H9 (cell line): Measurements from ENCODE around the gene URB1. TPM values are rescaled to one million over a fixed set of nuclear protein-coding genes. Genes with fewer than 3 reads are reported as not detected.

Experiments
- DNase-seq: peaks from one replicate; pipeline ENCODE4 v3.0.0-alpha.2; 2017
- H2AFZ ChIP-seq: one replicate; pipeline ENCODE4 v1.6.1; 2013; ENCODE audit warnings: mild to moderate bottlenecking, low read length, control low read depth, moderate library complexity
- H2AK5ac ChIP-seq: 2 replicates; pipeline ENCODE4 v1.6.1; 2013; ENCODE audit warnings: low read length, control low read depth, mixed read lengths; ENCODE audit not compliant: insufficient read length
- H2BK120ac ChIP-seq: one replicate; pipeline ENCODE4 v1.6.1; 2013; ENCODE audit warnings: low read depth, mild to moderate bottlenecking, low read length, control low read depth, inconsistent platforms; ENCODE audit not compliant: poor library complexity, severe bottlenecking
- H2BK12ac ChIP-seq: 2 replicates; pipeline ENCODE4 v1.6.1; 2013; ENCODE audit warnings: low read length, control low read depth, mixed read lengths, low read depth; ENCODE audit not compliant: insufficient read length
- H2BK15ac ChIP-seq: 2 replicates; pipeline ENCODE4 v1.6.1; 2013; ENCODE audit warnings: low read depth, low read length, control low read depth
- H2BK20ac ChIP-seq: one replicate; pipeline ENCODE4 v1.6.1; 2013; ENCODE audit warnings: low read depth, mild to moderate bottlenecking, low read length, control low read depth, inconsistent platforms; ENCODE audit not compliant: poor library complexity, severe bottlenecking
- H2BK5ac ChIP-seq: 2 replicates; pipeline ENCODE4 v1.6.1; 2013; ENCODE audit warnings: low read length, control low read depth, mixed read lengths; ENCODE audit not compliant: insufficient read length
- H3K14ac ChIP-seq: 2 replicates; pipeline ENCODE4 v1.6.1; 2013; ENCODE audit warnings: low read length, control low read depth; ENCODE audit not compliant: insufficient read depth
- H3K18ac ChIP-seq: 2 replicates; pipeline ENCODE4 v1.6.1; 2013; ENCODE audit warnings: low read depth, mild to moderate bottlenecking, mixed read lengths, low read length, control low read depth; ENCODE audit not compliant: insufficient read length
- H3K23ac ChIP-seq: 2 replicates; pipeline ENCODE4 v1.6.1; 2013; ENCODE audit warnings: low read length, control low read depth, mixed read lengths, low read depth; ENCODE audit not compliant: insufficient read length
- H3K23me2 ChIP-seq: 2 replicates; pipeline ENCODE4 v1.6.1; 2013; ENCODE audit warnings: low read depth, mild to moderate bottlenecking, mixed read lengths, low read length, control low read depth; ENCODE audit not compliant: insufficient read length, poor library complexity, severe bottlenecking
- H3K27ac ChIP-seq: 2 replicates; pipeline ENCODE4 v1.5.1; 2013; ENCODE audit warnings: low read length, control low read depth, mixed read lengths, low read depth; ENCODE audit not compliant: insufficient read length
- H3K27me3 ChIP-seq: 2 replicates; pipeline ENCODE4 v1.6.1; 2013; ENCODE audit warnings: low read length, control low read depth, inconsistent platforms; ENCODE audit not compliant: insufficient read depth
- H3K4ac ChIP-seq: 2 replicates; pipeline ENCODE4 v1.6.1; 2013; ENCODE audit warnings: low read depth, mild to moderate bottlenecking, control low read depth, inconsistent platforms, low read length, moderate library complexity
- H3K4me1 ChIP-seq: 2 replicates; pipeline ENCODE4 v1.6.1; 2013; ENCODE audit warnings: low read length, control low read depth, inconsistent platforms; ENCODE audit not compliant: insufficient read depth
- H3K4me2 ChIP-seq: 2 replicates; pipeline ENCODE4 v1.6.1; 2013; ENCODE audit warnings: low read length, control low read depth, mixed read lengths; ENCODE audit not compliant: insufficient read length, insufficient read depth
- H3K56ac ChIP-seq: 2 replicates; pipeline ENCODE4 v1.6.1; 2013; ENCODE audit warnings: low read depth, mild to moderate bottlenecking, mixed read lengths, low read length, control low read depth; ENCODE audit not compliant: insufficient read length
- H3K79me1 ChIP-seq: 2 replicates; pipeline ENCODE4 v1.6.1; 2013; ENCODE audit warnings: low read depth, mild to moderate bottlenecking, moderate library complexity, low read length, control low read depth, inconsistent platforms; ENCODE audit not compliant: insufficient read depth, poor library complexity, severe bottlenecking
- H3K79me2 ChIP-seq: 2 replicates; pipeline ENCODE4 v1.6.1; 2013; ENCODE audit warnings: low read length, control low read depth, inconsistent platforms; ENCODE audit not compliant: insufficient read depth
- H3K9ac ChIP-seq: 2 replicates; pipeline ENCODE4 v1.6.1; 2013; ENCODE audit warnings: low read length, control low read depth, mixed read lengths; ENCODE audit not compliant: insufficient read length; ENCODE audit errors: extremely low read depth
- H3K9me3 ChIP-seq: one replicate; pipeline ENCODE4 v1.6.1; 2013; ENCODE audit warnings: low read depth, low read length, inconsistent platforms; ENCODE audit not compliant: control insufficient read depth
- H3T11ph ChIP-seq: one replicate; pipeline ENCODE4 v1.6.1; 2013; ENCODE audit warnings: mild to moderate bottlenecking, low read length, control low read depth, inconsistent platforms
- H4K20me1 ChIP-seq: one replicate; pipeline ENCODE4 v1.6.1; 2013; ENCODE audit not compliant: control insufficient read depth, insufficient read length, insufficient read depth
- H4K5ac ChIP-seq: 2 replicates; pipeline ENCODE4 v1.6.1; 2013; ENCODE audit warnings: low read depth, mild to moderate bottlenecking, mixed read lengths, low read length, control low read depth; ENCODE audit not compliant: insufficient read length
- H4K8ac ChIP-seq: replicated peaks from 2 replicates; pipeline ENCODE4 v1.6.1; 2013; ENCODE audit warnings: low read length, control low read depth, mixed read lengths, low read depth; ENCODE audit not compliant: insufficient read length
- H4K91ac ChIP-seq: 2 replicates; pipeline ENCODE4 v1.6.1; 2013; ENCODE audit warnings: low read depth, mild to moderate bottlenecking, moderate library complexity, mixed read lengths, low read length, control low read depth; ENCODE audit not compliant: insufficient read length
- H3K27ac Mint-ChIP-seq, 3 experiments: 2 replicates in 2 of 3; 3 replicates in 1 of 3; pipeline ENCODE4 v1.8.0; 2020 to 2021; ENCODE audit warnings: mixed read lengths in 3 of 3, mild to moderate bottlenecking in 1 of 3, moderate library complexity in 1 of 3
- H3K27me3 Mint-ChIP-seq: 2 replicates; pipeline ENCODE4 v1.8.0; 2021; ENCODE audit warnings: low read depth, mild to moderate bottlenecking, moderate library complexity, mixed read lengths
- H3K36me3 Mint-ChIP-seq, 3 experiments: 2 replicates in 2 of 3; 3 replicates in 1 of 3; pipeline ENCODE4 v1.8.0; 2020 to 2021; ENCODE audit warnings: low read depth in 3 of 3, mixed read lengths in 3 of 3; ENCODE audit not compliant: insufficient read depth in 1 of 3
- H3K4me1 Mint-ChIP-seq, 2 experiments: 2 replicates each; pipeline ENCODE4 v1.8.0; 2020; ENCODE audit warnings: mixed read lengths in 2 of 2
- H3K4me3 Mint-ChIP-seq, 2 experiments: 2 replicates in 1 of 2; 3 replicates in 1 of 2; pipeline ENCODE4 v1.8.0; 2020 to 2021; ENCODE audit warnings: mild to moderate bottlenecking in 2 of 2, mixed read lengths in 2 of 2, moderate library complexity in 1 of 2
- H3K9me3 Mint-ChIP-seq, 2 experiments: 2 replicates in 1 of 2; 3 replicates in 1 of 2; pipeline ENCODE4 v1.8.0; 2020; ENCODE audit warnings: mild to moderate bottlenecking in 2 of 2, mixed read lengths in 2 of 2, moderate library complexity in 1 of 2
- CTCF ChIP-seq: fragments of 200-600 bp; sonication (generic); conservative IDR thresholded peaks from 3 replicates; pipeline ENCODE4 v1.8.0; 2021; ENCODE audit warnings: antibody characterized with exemption, mild to moderate bottlenecking
- WGBS: extraction: QIAGEN DNeasy Blood & Tissue Kit; methylation state at CpG from one replicate; pipeline ENCODE4 v1.1.7; 2013; ENCODE audit warnings: missing lambda C conversion rate, low lambda C conversion rate, mixed read lengths; ENCODE audit not compliant: insufficient read length; ENCODE audit errors: extremely low coverage; 5-methylcytosine and 5-hydroxymethylcytosine counted together
- total RNA-seq: library from RNA; stranded (reverse); gene quantifications from 2 replicates; pipeline ENCODE4 v1.2.1, GENCODE V29; 2021

The URB1 gene
- total RNA-seq, 1 experiment from 2014 or later = 23.5 TPM

GRCh38 chr21:32424674-32425073 is 31.9 kb upstream of the URB1 start:
- Mint-ChIP-seq H3K4me3 (no peak overlapping the region), H3K27ac (no peak overlapping the region), H3K9me3 (peaks cover 12 to 13% of the 10 kb centered on the region in 2 experiments), H3K4me1 (peaks cover 10 to 13% of the 10 kb centered on the region in 2 experiments), H3K27me3 (peaks cover 4% of the 10 kb centered on the region), H3K36me3 (peaks cover 6 to 11% (median 7%) of the 10 kb centered on the region in 3 experiments)
- Histone ChIP-seq H3K4me2 (no peak overlapping the region), H3K23ac (no peak overlapping the region), H4K5ac (no peak overlapping the region), H2BK15ac (no peak overlapping the region), H3K27ac (no peak overlapping the region), H4K91ac (no peak overlapping the region), H3K27me3 (no peaks in the 10 kb centered on the region), H4K8ac (no peak overlapping the region), H3K4me1 (peaks cover 6% of the 10 kb centered on the region; the same call in 1 of the 2 replicates), H2BK12ac (no peak overlapping the region), H2BK120ac (no peak overlapping the region), H2BK5ac (no peak overlapping the region), H3K23me2 (no peaks in the 10 kb centered on the region), H4K20me1 (no peaks in the 10 kb centered on the region), H3K9me3 (no peaks in the 10 kb centered on the region), H3K79me1 (no peaks in the 10 kb centered on the region), H2AK5ac (no peak overlapping the region), H3K9ac (no peak overlapping the region), H2BK20ac (no peak overlapping the region), H3K4ac (no peak overlapping the region), H2AFZ (no peak overlapping the region), H3K14ac (no peak overlapping the region), H3K56ac (no peak overlapping the region), H3K18ac (no peak overlapping the region), H3T11ph (no peak overlapping the region), H3K79me2 (no peaks in the 10 kb centered on the region)
- WGBS = no CpG with 5 or more reads among the region's 5 CpGs
- no peak for DNase-seq
- TF ChIP-seq CTCF = no peak
